BE2C (cell line): ENCODE data around the gene POP5.

ENCODE experiments used
- DNase-seq: peaks from one replicate; pipeline ENCODE4 v3.0.0-alpha.2; 2020
- H3K27me3 ChIP-seq: fragments of 250-450 bp; sonication (Bioruptor Pico); 2 replicates; pipeline ENCODE4 v1.5.1; 2020; ENCODE audit warnings: mild to moderate bottlenecking
- H3K36me3 ChIP-seq: fragments of 250-450 bp; sonication (Bioruptor Pico); 2 replicates; pipeline ENCODE4 v1.5.1; 2020; ENCODE audit warnings: mild to moderate bottlenecking
- H3K4me1 ChIP-seq: fragments of 250-450 bp; sonication (Bioruptor Pico); 2 replicates; pipeline ENCODE4 v1.5.1; 2020
- H3K4me3 ChIP-seq: 2 replicates; pipeline ENCODE4 v1.5.1; 2011; ENCODE audit warnings: low read depth, low read length
- H3K9me3 ChIP-seq: fragments of 250-450 bp; sonication (Bioruptor Pico); 2 replicates; pipeline ENCODE4 v1.5.1; 2020
- CTCF ChIP-seq: IDR thresholded peaks from 2 replicates; pipeline ENCODE4 v1.5.1; 2012; ENCODE audit warnings: mild to moderate bottlenecking, low read depth, low read length

Gene POP5

DNA sequence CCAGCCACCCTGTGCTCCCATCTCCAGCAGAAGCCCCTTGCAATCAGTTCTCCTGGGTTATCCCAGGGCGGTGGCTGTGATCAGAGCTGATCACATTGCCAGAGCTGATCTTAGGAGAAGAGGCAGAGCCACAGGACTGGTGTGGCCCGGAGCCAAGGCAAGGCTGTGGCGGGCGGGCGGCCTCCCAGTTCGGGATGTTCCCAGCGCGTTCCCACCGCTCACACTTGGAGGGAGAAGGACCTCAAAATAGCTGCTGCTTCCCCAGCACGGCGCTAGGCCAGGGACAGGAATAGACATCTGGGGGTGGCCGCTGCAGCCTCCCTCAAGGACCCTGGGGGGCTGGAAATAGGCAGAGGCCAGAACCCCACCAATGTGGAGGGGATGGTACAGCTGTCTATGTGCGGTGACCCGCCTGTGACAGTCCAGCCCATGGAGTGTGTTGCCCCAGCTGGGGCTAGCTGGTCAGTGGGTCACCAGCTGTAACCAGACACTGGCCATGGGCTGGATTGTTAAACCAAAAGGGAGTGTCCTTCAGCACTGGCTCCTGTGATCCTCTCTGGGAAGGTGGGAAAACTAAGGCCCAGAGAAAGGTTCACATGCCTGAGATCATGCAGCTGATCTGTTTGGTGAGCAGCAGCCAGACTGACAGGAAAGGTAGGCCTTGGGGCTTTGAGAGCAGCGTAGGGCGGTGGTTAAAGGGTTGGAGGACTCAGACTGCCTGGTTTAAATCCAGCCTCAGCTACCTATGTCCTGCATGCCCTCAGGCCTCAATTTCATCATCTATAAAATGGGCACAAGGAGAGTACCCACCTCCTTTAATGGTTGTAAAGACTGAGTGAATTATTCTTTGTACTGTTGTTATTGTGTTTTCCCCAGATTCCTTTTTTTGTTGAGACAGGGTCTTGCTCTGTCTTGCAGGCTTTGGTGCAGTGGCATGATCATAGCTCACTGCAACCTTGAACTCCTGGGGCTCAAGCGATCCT lies 8.0 kb upstream of the POP5 start:
- no peaks in the 10 kb centered on the region for H3K9me3 ChIP-seq
- H3K4me1 ChIP-seq, result no peaks in the 10 kb centered on the region
- H3K36me3 ChIP-seq, result no peaks in the 10 kb centered on the region
- TF ChIP-seq CTCF, result no peak
- peak; percentile 30 for DNase-seq
- H3K4me3 ChIP-seq, result no peak overlapping the region
- H3K27me3 ChIP-seq, result no peaks in the 10 kb centered on the region

- H3K4me3 ChIP-seq, result no peak overlapping the region
- no peaks in the 10 kb centered on the region for H3K9me3 ChIP-seq
- H3K36me3 ChIP-seq, result no peaks in the 10 kb centered on the region
- no peak for TF ChIP-seq CTCF
- no peaks in the 10 kb centered on the region for H3K27me3 ChIP-seq
- no peak for DNase-seq
- no peaks in the 10 kb centered on the region for H3K4me1 ChIP-seq
These were observed 7.2 kb upstream of the POP5 start for GRCh38 chr12:120588371-120588770.

DNA sequence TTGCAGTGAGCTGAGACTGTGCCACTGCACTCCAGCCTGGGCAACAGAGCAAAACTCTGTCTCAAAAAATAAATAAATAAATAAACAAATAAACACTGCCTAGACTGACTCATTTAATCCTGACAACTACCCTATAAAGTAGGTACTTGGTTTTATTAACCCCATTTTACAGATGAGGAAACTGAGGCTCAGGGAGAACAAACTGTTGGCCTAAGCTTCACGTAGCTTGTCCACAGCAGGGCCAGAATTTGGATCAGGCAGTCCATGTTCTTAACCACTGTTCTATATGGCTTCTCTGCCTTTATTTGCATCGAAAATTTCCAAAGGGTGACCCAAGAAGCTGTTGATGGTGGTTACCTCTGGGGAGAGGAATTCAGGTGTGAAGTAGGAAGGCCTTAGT lies 5.7 kb upstream of the POP5 start:
- H3K36me3 ChIP-seq, result no peaks in the 10 kb centered on the region
- no peaks in the 10 kb centered on the region for H3K27me3 ChIP-seq
- no peak overlapping the region for H3K4me3 ChIP-seq
- no peak for TF ChIP-seq CTCF
- no peak for DNase-seq
- no peaks in the 10 kb centered on the region for H3K9me3 ChIP-seq
- H3K4me1 ChIP-seq, result no peaks in the 10 kb centered on the region

- no peak for TF ChIP-seq CTCF
- Histone ChIP-seq H3K4me1 (no peaks in the 10 kb centered on the region), H3K36me3 (no peaks in the 10 kb centered on the region), H3K9me3 (no peaks in the 10 kb centered on the region), H3K4me3 (no peak overlapping the region), H3K27me3 (no peaks in the 10 kb centered on the region)
- DNase-seq, result no peak
These were observed 5.0 kb upstream of the POP5 start for GRCh38 chr12:120586206-120586605.

DNA sequence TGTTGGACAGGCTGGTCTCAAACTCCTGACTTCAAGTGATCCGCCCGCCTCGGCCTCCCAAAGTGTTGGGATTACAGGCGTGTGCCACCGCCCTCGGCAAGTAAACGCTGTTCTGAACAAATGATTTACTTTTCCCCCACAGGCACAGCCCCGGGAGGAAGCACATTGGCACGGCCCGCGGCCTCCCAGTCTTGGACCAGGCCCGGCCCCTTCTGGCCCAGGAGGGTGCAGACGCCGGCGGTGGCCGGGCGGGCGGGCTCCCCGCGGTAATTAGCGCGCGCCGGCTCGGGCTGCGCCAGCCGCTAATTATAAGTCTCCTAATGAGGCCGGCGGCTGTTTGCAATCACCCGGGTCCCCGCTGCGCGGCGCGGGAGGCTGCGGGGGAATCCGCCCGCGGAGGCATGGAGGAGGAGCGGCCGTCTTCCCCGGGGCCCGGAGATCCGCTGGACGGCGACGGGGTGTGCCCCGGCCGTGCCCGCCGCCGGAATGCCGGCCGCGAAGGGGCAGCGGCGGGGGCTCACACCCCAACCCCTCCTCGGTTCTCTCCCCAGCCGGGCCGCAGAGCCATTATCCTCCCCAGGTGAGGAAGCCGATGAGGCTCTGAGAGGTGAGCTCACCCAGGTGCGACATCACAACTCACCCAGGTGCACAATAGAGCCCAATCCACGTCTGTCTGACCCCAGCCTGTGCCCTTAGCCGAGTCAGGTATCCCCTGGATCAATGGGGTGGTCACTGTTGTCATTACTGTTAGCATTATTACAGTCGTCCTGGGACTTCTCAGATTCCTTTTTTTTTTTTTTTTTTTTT lies 3.3 kb upstream of the POP5 start:
- peak; percentile 57 for DNase-seq
- Histone ChIP-seq H3K4me3 (peak overlapping the region; percentile 49), H3K36me3 (peaks cover under 1% of the 10 kb centered on the region; the same call in 1 of the 2 replicates)

More for the DNA sequence above, 3.3 kb upstream of the POP5 start:
- Histone ChIP-seq H3K9me3 (no peaks in the 10 kb centered on the region), H3K27me3 (no peaks in the 10 kb centered on the region), H3K4me1 (no peaks in the 10 kb centered on the region)
- peak; percentile 32 for TF ChIP-seq CTCF
